ENCODE results near the gene FOXP1. TPM values are rescaled to one million over a fixed set of nuclear protein-coding genes. Genes with fewer than 3 reads are reported as not detected.

The FOXP1 gene
- total and polyA plus RNA-seq, 2 of the 8 experiments (the other 6 are each of a cell fraction or from before 2014, with no cell fraction given) = 13.9 to 25.4 TPM

- Histone ChIP-seq H3K23me2 (ENCODE audit: low read depth, low read length) (no peaks in the 10 kb centered on the region), H2BK12ac (ENCODE audit: low read depth, low read length) (no peak overlapping the region), H2BK5ac (ENCODE audit: low read depth, low read length) (no peak overlapping the region), H3K56ac (replicated peaks; ENCODE audit: insufficient read length, low read depth, low read length) (no peak overlapping the region), H4K8ac (ENCODE audit: extremely low read depth, insufficient read depth, low read length) (no peak overlapping the region), H3K9ac (replicated peaks in 1 of 4; ENCODE audit: extremely low read depth in 1 of 4, low read depth in 3 of 4, low read length in 3 of 4) (no peak overlapping the region), H4K20me1 (replicated peaks in 1 of 2; ENCODE audit: control insufficient read depth in 1 of 2, insufficient read depth in 2 of 2, low read length in 2 of 2) (no peaks in the 10 kb centered on the region), H4K91ac (replicated peaks; ENCODE audit: insufficient read length, low read length) (no peak overlapping the region), H3K4me3 (ENCODE audit: extremely low read depth in 1 of 4, insufficient read depth in 2 of 4, low read depth in 3 of 4, low read length in 4 of 4) (no peak overlapping the region), H2AFZ (ENCODE audit: low read length) (no peak overlapping the region), H3K9me3 (ENCODE audit: insufficient read depth in 2 of 2, low read depth in 1 of 2, low read length in 1 of 2) (no peaks in the 10 kb centered on the region), H3K18ac (ENCODE audit: extremely low read depth, low read length) (no peak overlapping the region; the same call in 1 of the 2 replicates), H3K79me2 (ENCODE audit: control insufficient read depth in 1 of 2, insufficient read depth in 2 of 2, low read length in 2 of 2) (no peaks in the 10 kb centered on the region), H3K4me1 (replicated peaks in 1 of 4; ENCODE audit: control insufficient read depth in 3 of 4, insufficient read depth in 4 of 4, low read length in 3 of 4) (peaks cover 4 to 15% (median 9%) of the 10 kb centered on the region in 4 experiments; a peak in 5 of 7 replicates), H4K5ac (ENCODE audit: insufficient read length, low read depth, low read length) (no peak overlapping the region), H3K14ac (ENCODE audit: insufficient read length) (no peak overlapping the region), H3K23ac (ENCODE audit: insufficient read length) (no peak overlapping the region), H3K27me3 (replicated peaks in 1 of 4; ENCODE audit: control insufficient read depth in 3 of 4, extremely low read depth in 1 of 4, insufficient read depth in 3 of 4, low read length in 3 of 4) (no peaks in the 10 kb centered on the region), H3K4me2 (ENCODE audit: insufficient read depth in 1 of 2, low read depth in 2 of 2, low read length in 2 of 2) (no peak overlapping the region), H3K79me1 (ENCODE audit: low read depth, low read length) (no peaks in the 10 kb centered on the region), H2BK20ac (ENCODE audit: low read length) (no peak overlapping the region), H3K4ac (replicated peaks; ENCODE audit: insufficient read length, low read depth, low read length) (no peak overlapping the region), H3K27ac (ENCODE audit: low read depth, low read length) (no peak overlapping the region), H2BK15ac (ENCODE audit: low read length) (no peak overlapping the region), H2AK5ac (ENCODE audit: low read depth, low read length) (no peak overlapping the region), H2BK120ac (replicated peaks; ENCODE audit: low read depth, low read length) (no peak overlapping the region), H3K36me3 (ENCODE audit: control insufficient read depth in 2 of 4, insufficient read depth in 4 of 4, low read length in 3 of 4) (peaks cover 0 to 18% (median under 1%) of the 10 kb centered on the region in 4 experiments; a peak in 5 of 8 replicates)
- 54% methylated on average over 6 of the region's 6 CpGs; no CpG with 5 or more reads in 1 of the 2 experiments for WGBS, 2 experiments (ENCODE audit: extremely low coverage in 1 of 2, insufficient coverage in 1 of 2, insufficient read length in 1 of 2, insufficient replicate concordance in 2 of 2, low coverage in 1 of 2, low lambda C conversion rate in 2 of 2, missing lambda C conversion rate in 1 of 2)
- no peak for DNase-seq (ENCODE audit: low read depth in 1 of 2, low spot score in 2 of 2)
- FAIRE-seq = peak; percentile 68
- TF ChIP-seq SIN3A (conservative IDR thresholded peaks at IDR 0.05 in 1 of 2, IDR thresholded peaks at IDR 0.05 in 1 of 2; ENCODE audit: low read depth in 1 of 2, low read length in 2 of 2) (no peak), ATF3 (IDR thresholded peaks at IDR 0.05; ENCODE audit: insufficient read depth, low read depth, low read length) (no peak), RAD21 (IDR thresholded peaks at IDR 0.05 in 1 of 2, conservative IDR thresholded peaks at IDR 0.05 in 1 of 2; ENCODE audit: low read depth in 2 of 2, low read length in 2 of 2) (peak in 1 of 2 experiments; percentile 11; a peak in 1 of 4 replicates), SIX5 (IDR thresholded peaks at IDR 0.05; ENCODE audit: low read depth, low read length) (no peak)
- POLR2A ChIA-PET (ENCODE audit: partially characterized antibody) = no interaction called here
- CTCF ChIA-PET (ENCODE audit: partially characterized antibody) = interaction anchor here (1.1 to 1.3 kb wide), 2 partner anchors 10 to 25 kb away, joined by 3 to 4 read pairs; no protein-coding TSS in a partner anchor
These were observed 612.6 kb downstream of the FOXP1 start for GRCh38 chr3:70970952-70971351.

All from H1 (cell line).